ENCODE measurements around the gene EPHB3.

Gene EPHB3

GRCh38 chr3:184562878-184563560 lies 1.4 kb downstream of the EPHB3 start:
- in situ Hi-C loops (cut with HindIII; ENCODE audit: low pct_ligation_motif_present, low sequenced_read_pairs), result no loop called here
- no peak for TF ChIP-seq CTCF (IDR thresholded peaks at IDR 0.05; ENCODE audit: low read depth, low read length, missing control alignments)
- Histone ChIP-seq H3K36me3 (replicated peaks) (no peaks in the 10 kb centered on the region), H3K27me3 (replicated peaks) (peaks cover 33% of the 10 kb centered on the region), H3K4me3 (ENCODE audit: low read depth, low read length) (no peak overlapping the region), H3K27ac (no peak overlapping the region)
- no peak for DNase-seq

DNA sequence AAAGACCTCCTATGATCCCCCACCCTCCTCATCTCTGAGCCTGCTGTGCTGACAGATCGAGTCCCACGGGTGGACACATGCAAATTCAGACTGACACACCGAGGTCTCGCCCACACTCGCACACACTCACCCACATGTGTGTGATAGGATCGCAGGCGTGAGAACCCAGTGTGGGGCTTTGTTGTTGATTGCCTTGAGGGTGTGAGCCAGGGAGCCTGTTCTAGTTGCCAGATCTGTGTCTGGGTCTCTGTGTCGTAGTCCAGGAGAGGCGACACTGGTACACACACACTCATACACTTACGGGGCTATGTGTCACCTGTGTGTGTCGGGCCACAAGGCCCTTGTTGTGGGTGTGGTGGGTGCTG lies 2.0 kb downstream of the EPHB3 start:
- Histone ChIP-seq H3K27me3 (replicated peaks) (peaks cover 31% of the 10 kb centered on the region), H3K4me3 (ENCODE audit: low read depth, low read length) (no peak overlapping the region), H3K27ac (no peak overlapping the region), H3K36me3 (replicated peaks) (no peaks in the 10 kb centered on the region)
- no peak for DNase-seq
- no peak for TF ChIP-seq CTCF (IDR thresholded peaks at IDR 0.05; ENCODE audit: low read depth, low read length, missing control alignments)
- in situ Hi-C loops (cut with HindIII; ENCODE audit: low pct_ligation_motif_present, low sequenced_read_pairs), result no loop called here

DNA sequence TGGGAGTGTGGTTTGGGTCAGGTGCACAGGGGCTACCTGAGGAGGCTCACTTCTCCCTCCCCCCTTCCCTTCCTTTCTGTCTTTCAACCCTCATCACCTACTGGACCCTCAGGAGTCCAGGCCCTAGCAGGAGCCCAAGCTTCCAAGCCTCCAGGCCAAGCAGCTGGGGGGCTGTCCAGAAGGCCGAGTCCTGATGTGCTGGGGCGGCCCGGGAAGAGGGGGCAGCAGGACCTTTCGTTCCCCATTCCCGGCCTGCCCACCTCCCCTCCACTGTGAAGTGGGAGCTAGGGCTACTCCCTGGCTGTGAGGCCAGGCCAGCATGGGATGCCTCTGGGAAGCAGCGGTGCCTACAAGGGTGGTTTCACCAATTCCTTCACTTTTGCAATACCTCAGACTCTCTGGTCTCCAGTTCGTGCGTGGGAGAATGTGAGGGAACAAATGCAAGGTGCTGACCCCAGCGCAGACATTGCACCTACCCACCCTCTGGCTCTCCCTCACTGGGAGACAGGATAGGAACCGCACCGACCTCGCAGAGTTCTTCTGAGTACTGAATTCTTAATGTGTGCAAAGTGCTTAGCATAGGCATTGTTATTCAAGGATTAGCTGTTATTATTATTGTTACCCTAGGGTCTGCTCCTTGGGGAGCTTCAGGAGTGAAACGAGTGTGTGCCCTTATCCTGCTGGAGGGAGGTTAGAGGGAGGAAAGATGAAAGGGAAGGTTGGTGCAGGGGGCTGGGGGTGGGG lies 2.5 kb downstream of the EPHB3 start:
- H3K27ac ChIP-seq, result no peak overlapping the region
- in situ Hi-C loops (cut with HindIII; ENCODE audit: low pct_ligation_motif_present, low sequenced_read_pairs), result no loop called here
- no peaks in the 10 kb centered on the region for H3K36me3 ChIP-seq (replicated peaks)
- H3K4me3 ChIP-seq (ENCODE audit: low read depth, low read length), result no peak overlapping the region
- TF ChIP-seq CTCF (IDR thresholded peaks at IDR 0.05; ENCODE audit: low read depth, low read length, missing control alignments), result no peak
- peaks cover 26% of the 10 kb centered on the region for H3K27me3 ChIP-seq (replicated peaks)
- DNase-seq, result no peak

DNA sequence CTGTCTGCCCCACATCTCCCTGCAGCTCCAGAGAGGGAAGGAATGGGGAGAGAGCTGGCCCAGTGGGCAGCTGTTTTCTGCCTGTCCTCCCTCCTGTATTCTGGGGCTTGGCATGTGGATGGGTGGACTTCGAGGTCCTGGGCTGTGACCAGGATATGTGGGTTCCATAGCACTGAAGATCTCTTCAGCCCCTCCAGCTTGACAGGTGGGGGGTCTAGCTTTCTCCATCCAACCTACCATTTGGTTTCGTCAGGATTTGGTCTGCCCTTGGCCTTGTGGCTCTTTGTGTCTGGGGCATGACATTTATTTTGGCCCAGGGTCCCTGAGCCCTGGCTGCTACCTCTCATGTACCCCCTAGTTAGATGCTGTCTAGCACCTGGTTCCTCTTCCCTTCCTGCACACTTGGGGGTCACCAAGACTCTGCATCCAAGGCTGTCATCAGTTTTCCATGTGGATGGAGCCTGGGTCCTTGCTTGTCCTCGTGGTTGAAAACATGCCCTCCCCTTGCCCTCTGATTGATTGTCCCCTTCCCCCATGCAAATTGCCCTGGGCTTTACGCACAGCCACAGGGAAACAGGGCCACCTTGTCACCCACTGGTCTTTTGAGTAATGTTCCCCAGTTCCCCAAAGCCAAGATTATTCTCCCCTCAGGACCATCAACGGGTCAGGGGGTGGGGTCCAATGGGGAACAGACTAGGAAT lies 3.2 kb downstream of the EPHB3 start:
- in situ Hi-C loops (cut with HindIII; ENCODE audit: low pct_ligation_motif_present, low sequenced_read_pairs), result no loop called here
- no peak for DNase-seq
- Histone ChIP-seq H3K27ac (no peak overlapping the region), H3K36me3 (replicated peaks) (no peaks in the 10 kb centered on the region), H3K4me3 (ENCODE audit: low read depth, low read length) (no peak overlapping the region), H3K27me3 (replicated peaks) (peaks cover 25% of the 10 kb centered on the region)
- no peak for TF ChIP-seq CTCF (IDR thresholded peaks at IDR 0.05; ENCODE audit: low read depth, low read length, missing control alignments)

DNA sequence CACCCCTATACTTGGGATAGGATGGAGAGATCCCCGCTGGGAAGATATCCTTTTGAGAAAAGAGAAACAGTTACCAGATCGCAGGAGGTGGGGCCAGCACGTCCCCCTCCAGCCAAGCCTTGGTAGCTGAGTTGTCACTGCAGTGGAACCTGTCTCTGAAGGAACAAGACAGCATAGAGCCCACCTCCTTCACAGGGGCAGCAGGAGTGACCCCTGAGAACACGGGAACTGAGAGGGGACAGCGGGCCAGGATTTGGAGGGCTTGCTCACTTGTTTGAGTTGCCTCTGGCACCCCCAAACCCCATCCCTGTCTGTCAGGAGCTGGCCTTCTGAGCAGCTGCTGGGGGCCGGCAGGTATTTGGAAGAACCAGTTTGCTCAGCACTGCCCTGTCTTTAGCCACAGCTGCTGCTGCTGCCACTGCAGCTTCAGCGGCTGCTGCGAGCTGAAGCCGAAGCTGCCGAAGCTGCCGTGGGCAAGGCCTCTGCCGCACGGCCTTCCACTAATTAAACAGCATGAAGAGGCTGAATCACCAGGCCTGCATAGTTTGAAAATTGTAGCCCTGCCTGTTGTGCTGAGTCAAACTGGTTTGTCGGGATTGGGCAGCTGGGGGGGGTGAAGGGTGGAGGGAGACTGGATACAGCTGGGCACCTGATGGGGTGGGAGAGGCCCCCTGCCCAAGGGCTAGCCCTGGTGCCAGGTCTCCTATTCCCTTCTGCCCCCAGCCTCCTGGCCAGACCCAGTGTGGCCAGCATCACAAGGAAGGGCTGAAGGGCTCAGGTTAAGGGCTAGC lies 4.0 kb downstream of the EPHB3 start:
- no peak overlapping the region for H3K4me3 ChIP-seq (ENCODE audit: low read depth, low read length)
- peak; percentile 39 for DNase-seq
- H3K27ac ChIP-seq, result no peak overlapping the region

More for the DNA sequence above, 4.0 kb downstream of the EPHB3 start:
- no peak for TF ChIP-seq CTCF (IDR thresholded peaks at IDR 0.05; ENCODE audit: low read depth, low read length, missing control alignments)
- peaks cover 23% of the 10 kb centered on the region for H3K27me3 ChIP-seq (replicated peaks)
- in situ Hi-C loops (cut with HindIII; ENCODE audit: low pct_ligation_motif_present, low sequenced_read_pairs), result no loop called here
- H3K36me3 ChIP-seq (replicated peaks), result no peaks in the 10 kb centered on the region

Data from brain microvascular endothelial cell (primary cell).